RPMI8226 (cell line): ENCODE results near the gene ADAMTSL3.

Experiments
- DNase-seq: peaks from one replicate; pipeline ENCODE4 v3.0.0-alpha.2; 2015

The ADAMTSL3 gene

DNA sequence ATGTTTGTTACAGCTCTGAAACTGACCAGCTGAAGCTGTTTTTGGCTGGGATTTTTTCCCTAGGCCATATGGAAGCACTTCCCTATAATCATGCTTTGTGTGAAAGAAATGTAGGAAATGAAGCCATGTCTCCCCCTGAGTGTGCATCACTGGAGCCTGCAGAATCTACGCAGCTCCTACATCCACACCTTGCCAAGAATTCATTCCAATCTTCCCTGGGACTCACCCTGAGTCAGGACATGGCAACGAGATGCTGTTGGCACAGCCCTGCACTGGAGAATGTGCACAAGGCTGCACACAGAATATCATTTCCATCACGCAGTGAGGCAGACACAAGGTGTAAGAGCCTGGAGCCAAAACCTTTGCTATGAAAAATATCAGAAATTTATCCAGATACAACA lies 189.5 kb downstream of the ADAMTSL3 start:
- no peak for DNase-seq

GRCh38 chr15:83844742-83845141 lies 190.8 kb downstream of the ADAMTSL3 start:
- no peak for DNase-seq

DNA sequence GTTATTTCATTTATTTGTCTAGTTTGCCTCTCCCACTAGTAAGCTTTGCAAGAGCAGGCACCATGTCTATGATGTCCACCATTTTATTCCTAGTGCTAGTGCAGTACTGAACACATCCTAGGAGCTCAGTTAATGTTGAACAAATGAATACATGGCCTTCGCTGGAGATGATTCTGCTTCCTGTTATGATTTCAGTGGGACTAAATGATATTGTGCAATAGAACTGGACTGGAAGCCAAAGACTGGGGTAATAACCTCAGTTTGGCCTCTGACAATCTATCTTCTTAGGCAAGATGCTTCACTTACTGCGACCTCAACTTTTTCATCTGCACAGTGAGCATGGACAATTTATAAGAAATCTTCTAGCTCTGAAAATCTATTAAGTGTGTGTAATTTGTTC lies 191.3 kb downstream of the ADAMTSL3 start:
- DNase-seq, result no peak

DNA sequence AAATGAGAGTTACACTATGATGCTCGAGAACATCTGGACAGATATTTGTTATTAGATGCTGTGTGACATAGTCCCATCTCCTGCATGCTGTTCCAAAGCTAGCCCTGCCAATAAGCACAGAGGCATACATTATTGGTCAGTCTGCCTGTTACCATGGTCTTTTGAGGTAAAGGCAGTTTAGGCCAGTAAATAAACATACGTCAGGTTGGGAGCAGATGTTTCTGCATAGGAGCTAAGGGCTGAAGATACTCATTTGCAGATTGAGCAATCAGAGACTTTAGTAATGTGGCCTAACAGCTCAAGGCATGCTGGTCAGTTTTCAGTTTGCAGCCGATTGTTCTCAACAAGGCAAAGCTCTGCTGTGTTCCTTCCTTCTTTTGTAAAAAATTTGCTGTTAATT lies 192.9 kb downstream of the ADAMTSL3 start:
- DNase-seq, result no peak

DNA sequence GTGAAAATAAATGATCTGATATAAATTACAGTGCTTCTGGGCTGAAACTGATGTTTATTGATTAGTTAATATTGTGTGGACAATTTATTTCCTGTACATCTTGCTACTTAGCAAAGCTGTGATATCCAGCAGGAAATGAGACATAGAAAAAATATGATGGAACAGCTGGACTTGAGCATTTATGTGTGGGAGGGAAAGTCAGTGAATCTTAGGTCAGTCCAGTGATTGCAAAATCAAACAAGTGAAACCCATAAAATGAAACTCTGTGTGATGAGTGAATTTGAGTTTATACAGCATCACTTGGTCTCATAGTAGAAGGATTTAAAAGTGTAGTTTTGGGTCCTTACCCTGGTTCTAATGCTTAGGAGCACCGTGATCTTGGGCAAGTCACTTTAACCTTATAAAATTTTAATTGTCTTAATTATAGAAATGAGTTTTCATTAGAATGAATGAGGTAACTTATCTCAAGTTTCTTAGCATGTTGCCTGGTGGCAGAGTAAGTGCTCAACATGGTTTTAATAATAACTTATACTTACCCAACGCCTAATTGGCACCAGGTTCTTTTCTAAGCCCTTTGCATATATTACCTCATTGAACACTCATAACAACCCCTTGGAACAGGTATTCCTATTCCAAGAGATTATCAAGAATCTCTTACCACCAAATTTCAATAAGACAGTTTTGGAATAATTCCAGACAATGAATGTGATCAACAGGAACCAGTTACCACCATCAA lies 194.6 kb downstream of the ADAMTSL3 start:
- no peak for DNase-seq

DNA sequence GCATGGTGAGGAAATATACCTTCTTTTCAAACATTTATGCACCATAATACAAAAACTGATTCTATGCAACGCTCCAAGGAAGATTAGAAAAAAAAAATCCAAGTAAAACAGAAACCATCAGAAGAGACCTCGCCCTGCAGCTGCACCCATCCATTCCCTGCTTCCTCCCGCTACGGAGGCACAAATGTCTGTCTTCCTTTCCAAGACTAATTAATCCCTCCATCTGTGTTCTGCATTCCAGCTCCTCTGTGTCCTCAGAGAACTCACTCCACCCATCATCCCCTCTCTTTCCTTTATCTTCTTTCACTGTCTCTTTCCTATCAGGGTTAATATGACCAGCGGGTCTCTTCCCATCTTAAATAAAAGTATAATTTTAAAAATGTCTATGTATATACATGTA lies 196.1 kb downstream of the ADAMTSL3 start:
- DNase-seq, result no peak

- no peak for DNase-seq
These were observed 196.8 kb downstream of the ADAMTSL3 start for GRCh38 chr15:83850501-83851245.

DNA sequence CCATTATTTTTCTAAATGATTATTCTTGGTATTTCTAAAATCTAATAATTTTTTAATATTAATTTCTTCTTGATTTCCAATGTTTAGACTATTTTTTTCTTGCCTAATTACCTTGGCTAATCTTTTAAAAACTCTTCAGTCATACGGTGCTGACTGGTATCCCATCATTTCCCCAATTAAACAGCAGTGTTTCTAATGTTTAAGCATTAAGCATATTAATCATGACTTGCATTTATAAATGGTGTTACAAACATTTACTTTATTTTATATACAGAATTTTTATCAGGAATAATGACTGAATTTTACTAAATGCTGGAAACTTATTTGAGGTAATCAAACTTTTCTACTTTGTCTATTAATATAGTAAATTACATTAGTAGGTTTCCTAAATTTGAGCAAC lies 199.3 kb downstream of the ADAMTSL3 start:
- DNase-seq, result no peak

DNA sequence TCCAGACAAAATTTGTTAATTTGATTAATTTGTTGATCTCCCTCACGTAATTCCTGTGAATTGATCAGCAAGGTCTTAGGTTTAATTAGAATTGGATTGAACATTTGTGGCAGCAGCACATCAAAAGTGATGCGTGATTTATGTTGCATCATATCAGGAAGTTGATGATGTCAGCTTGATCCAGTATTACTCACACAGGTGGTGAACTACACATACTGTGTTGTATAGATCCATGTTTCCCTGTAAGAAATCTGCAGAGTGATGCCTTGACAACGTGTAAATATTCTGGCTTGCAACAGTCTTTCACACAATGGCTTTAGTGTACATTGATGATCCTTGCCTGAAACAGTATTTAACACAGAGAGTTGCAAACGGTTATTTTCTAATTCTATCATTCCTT lies 200.4 kb downstream of the ADAMTSL3 start:
- no peak for DNase-seq

- no peak for DNase-seq
These were observed 201.2 kb downstream of the ADAMTSL3 start for GRCh38 chr15:83854950-83855707.

- no peak for DNase-seq
These were observed 202.0 kb downstream of the ADAMTSL3 start for GRCh38 chr15:83855956-83856355.

GRCh38 chr15:83858820-83859505 lies 205.0 kb downstream of the ADAMTSL3 start:
- no peak for DNase-seq

DNA sequence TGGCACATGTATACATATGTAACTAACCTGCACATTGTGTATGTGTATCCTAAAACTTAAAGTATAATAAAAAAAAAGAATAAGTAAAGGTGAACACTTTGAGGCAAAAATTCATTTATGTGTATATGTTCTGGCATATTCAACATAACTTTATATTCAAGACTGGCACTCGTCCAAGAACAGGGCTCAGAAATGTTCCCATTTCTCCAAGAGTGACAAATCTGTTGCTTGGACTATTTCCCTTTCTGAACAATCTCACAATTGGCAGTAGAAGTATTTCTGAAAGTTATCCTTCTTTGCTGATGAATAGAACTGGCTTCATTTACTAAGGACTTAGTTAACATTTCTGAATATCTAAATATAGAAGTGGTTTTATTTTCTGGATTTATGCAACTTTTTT lies 212.8 kb downstream of the ADAMTSL3 start:
- no peak for DNase-seq

- DNase-seq, result no peak
These were observed 215.4 kb downstream of the ADAMTSL3 start for GRCh38 chr15:83869341-83869740.

DNA sequence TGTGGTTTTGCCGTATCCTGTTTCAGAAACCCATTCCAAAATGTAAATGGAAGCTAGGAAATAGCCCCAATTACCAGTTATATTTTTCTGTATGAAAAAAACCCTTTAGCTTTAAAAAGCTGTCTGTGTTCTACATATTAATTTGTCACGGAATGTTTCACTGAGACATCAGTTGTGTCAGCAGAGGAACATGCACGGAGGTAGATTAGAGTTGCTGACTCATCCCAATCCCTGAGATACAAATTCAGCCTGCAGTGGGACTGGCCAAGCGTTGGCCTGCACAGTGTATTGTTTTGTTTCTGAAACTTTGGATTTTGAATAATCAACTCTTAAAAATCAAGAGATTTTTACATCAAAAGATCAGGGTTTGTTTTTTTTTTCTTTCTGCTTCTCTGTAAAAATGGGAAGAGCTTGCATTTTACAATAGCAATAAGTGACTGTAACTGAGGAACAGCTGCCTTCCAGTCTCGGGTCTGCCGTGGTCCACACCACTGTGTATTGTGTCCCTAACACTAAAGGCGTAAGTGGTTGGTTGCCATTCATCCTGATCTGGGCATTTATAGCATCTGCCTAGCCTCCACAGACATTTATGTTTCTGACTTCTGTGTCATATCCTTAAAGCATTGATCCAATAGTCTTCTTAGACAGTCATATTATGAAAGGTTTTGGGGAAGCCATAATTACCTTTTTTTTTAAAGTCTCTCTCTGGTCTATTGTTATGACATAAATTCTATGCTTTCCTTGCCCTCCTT lies 218.1 kb downstream of the ADAMTSL3 start:
- DNase-seq, result no peak

GRCh38 chr15:83873966-83874365 lies 220.0 kb downstream of the ADAMTSL3 start:
- DNase-seq, result no peak

GRCh38 chr15:83880529-83880928 lies 226.6 kb downstream of the ADAMTSL3 start:
- no peak for DNase-seq

DNA sequence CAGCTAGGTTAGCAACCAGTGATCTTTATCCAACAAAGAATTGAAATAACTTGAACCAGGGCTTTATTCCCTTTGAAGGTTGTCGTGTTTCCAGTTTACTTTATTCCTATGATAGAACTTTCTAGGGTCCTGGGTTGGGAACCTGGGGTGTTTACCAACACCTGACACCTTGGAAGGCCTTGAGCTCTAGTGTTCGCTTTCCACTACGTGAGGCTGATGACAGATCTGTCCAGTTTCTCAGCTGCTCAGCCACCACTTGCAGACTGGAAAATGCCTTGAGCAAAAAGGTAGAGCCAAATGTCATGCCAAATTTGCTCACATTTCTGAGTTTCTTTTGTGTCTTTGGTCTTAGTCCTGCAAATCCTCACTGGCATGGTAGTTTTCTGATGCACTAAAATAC lies 227.2 kb downstream of the ADAMTSL3 start:
- DNase-seq, result no peak

- DNase-seq, result no peak
These were observed 232.4 kb downstream of the ADAMTSL3 start for GRCh38 chr15:83886321-83886720.

GRCh38 chr15:83887404-83887803 lies 233.5 kb downstream of the ADAMTSL3 start:
- no peak for DNase-seq

DNA sequence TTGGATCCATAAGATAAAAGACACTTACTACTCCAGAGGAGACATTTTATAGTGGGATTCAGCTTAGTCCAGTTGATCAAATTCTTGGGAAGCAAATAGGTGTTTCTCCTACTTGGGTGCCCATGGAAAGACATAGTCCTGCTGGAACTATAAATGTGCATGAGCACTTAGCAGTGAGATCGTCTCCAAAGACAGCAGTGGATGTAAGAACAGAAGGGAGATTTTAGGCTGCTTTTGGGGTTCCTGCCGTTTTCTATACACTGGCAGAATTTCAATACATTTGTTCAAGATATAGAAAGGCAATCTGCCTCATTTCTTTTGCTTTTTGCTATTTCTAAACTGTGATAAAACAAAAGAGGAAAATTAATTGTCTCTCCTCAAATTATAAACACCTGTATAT lies 234.0 kb downstream of the ADAMTSL3 start:
- DNase-seq, result no peak

- no peak for DNase-seq
These were observed 236.1 kb downstream of the ADAMTSL3 start for GRCh38 chr15:83889995-83890394.
